ENCODE measurements around the gene FBXL19. TPM values are rescaled to one million over a fixed set of nuclear protein-coding genes. Genes with fewer than 3 reads are reported as not detected.

FBXL19 gene
- total and polyA plus RNA-seq, 9 of the 15 experiments (the other 6 are each of a cell fraction or from before 2014, with no cell fraction given) = 0.13 to 48.0 (median 13.5) TPM; not detected in 1

- TF ChIP-seq LEF1 (IDR thresholded peaks at IDR 0.05) = no peak
- TF ChIP-seq NR2C1 (IDR thresholded peaks at IDR 0.05) = peak; percentile 83
- peak; percentile 96 for TF ChIP-seq NR2C1 (tag; IDR thresholded peaks at IDR 0.05)
- TF ChIP-seq ELK1 (CRISPR knock-in tag; IDR thresholded peaks at IDR 0.05) = no peak
- no peak for TF ChIP-seq ZNF384 (IDR thresholded peaks at IDR 0.05; ENCODE audit: low read depth, low read length)
- peak; percentile 99 for TF ChIP-seq MBD2 (IDR thresholded peaks at IDR 0.05; ENCODE audit: borderline replicate concordance, low read depth)
- TF ChIP-seq MYBL2 (IDR thresholded peaks at IDR 0.05; ENCODE audit: low read depth) = no peak
- TF ChIP-seq MYBL2 (CRISPR knock-in tag; IDR thresholded peaks at IDR 0.05; ENCODE audit: borderline replicate concordance) = no peak
- no peak for TF ChIP-seq CHAMP1 (IDR thresholded peaks at IDR 0.05)
- TF ChIP-seq FIP1L1 (IDR thresholded peaks at IDR 0.05; ENCODE audit: low read depth, low read length, poor library complexity, severe bottlenecking) = no peak
- TF ChIP-seq ZNF512 (tag; IDR thresholded peaks at IDR 0.05) = no peak
- TF ChIP-seq RAD51 (IDR thresholded peaks at IDR 0.05; ENCODE audit: borderline replicate concordance, low read depth) = peak; percentile 49; the same call in 1 of the 2 replicates
- TF ChIP-seq HMG20B (CRISPR knock-in tag; IDR thresholded peaks at IDR 0.05) = no peak
- TF ChIP-seq POLR2G (IDR thresholded peaks at IDR 0.05; ENCODE audit: low read depth, low read length) = peak; percentile 79
- no peak; the same call in 1 of the 2 replicates for TF ChIP-seq DIDO1 (tag; IDR thresholded peaks at IDR 0.05; ENCODE audit: low read depth)
- TF ChIP-seq TOE1 (IDR thresholded peaks at IDR 0.05; ENCODE audit: borderline replicate concordance) = peak; percentile 69; the same call in 1 of the 2 replicates
- TF ChIP-seq TOE1 (CRISPR knock-in tag; IDR thresholded peaks at IDR 0.05; ENCODE audit: borderline replicate concordance, low read depth) = peak; percentile 96; the same call in 1 of the 2 replicates
- TF ChIP-seq CREM (IDR thresholded peaks at IDR 0.05; ENCODE audit: low read depth) = peak; percentile 95
- TF ChIP-seq SP2 (IDR thresholded peaks at IDR 0.05; ENCODE audit: extremely low read depth, low read depth, low read length, poor library complexity, severe bottlenecking) = no peak
- TF ChIP-seq KLF13 (tag; IDR thresholded peaks at IDR 0.05; ENCODE audit: borderline replicate concordance, low read depth) = peak; percentile 95
- TF ChIP-seq MLLT1 (IDR thresholded peaks at IDR 0.05) = peak in 1 of 2 experiments; percentile 95; a peak in 2 of 4 replicates
- no peak for TF ChIP-seq ZSCAN29 (IDR thresholded peaks at IDR 0.05)
Measured at GRCh38 chr16:30922960-30923535, 324 bp upstream of the FBXL19 start (continued).

Measured in K562 (cell line).